HG02852 (cell line): ENCODE results near the gene DHTKD1.
"Not testable (repeated sequence)": the region's sequence is repeated elsewhere in the genome, so short reads cannot be mapped to it uniquely, and the experiment has no call there.

Source experiments
- ATAC-seq: cut with Tn5 transposase; IDR thresholded peaks from one replicate; pipeline ENCODE4 v1.9.1; 2021; ENCODE audit warnings: mild to moderate bottlenecking, moderate library complexity; ENCODE audit not compliant: unreplicated experiment

Gene DHTKD1

GRCh38 chr10:12062754-12063482 lies 5.8 kb upstream of the DHTKD1 start:
- ATAC-seq, result no peak

GRCh38 chr10:12063483-12063818 lies 5.3 kb upstream of the DHTKD1 start:
- ATAC-seq, result no peak

GRCh38 chr10:12067336-12067735 lies 1.4 kb upstream of the DHTKD1 start:
- no peak for ATAC-seq

- ATAC-seq, result not testable (repeated sequence)
These were observed 2.7 kb downstream of the DHTKD1 start for GRCh38 chr10:12071441-12071840.

GRCh38 chr10:12073526-12073925 lies 4.8 kb downstream of the DHTKD1 start:
- ATAC-seq, result no peak

GRCh38 chr10:12077580-12078180 lies 8.9 kb downstream of the DHTKD1 start:
- ATAC-seq, result no peak

GRCh38 chr10:12081470-12081869 lies 12.7 kb downstream of the DHTKD1 start:
- ATAC-seq, result no peak

GRCh38 chr10:12081879-12082557 lies 13.3 kb downstream of the DHTKD1 start:
- ATAC-seq, result no peak

GRCh38 chr10:12088919-12089318 lies 20.2 kb downstream of the DHTKD1 start:
- no peak for ATAC-seq

GRCh38 chr10:12091421-12091820 lies 22.7 kb downstream of the DHTKD1 start:
- no peak for ATAC-seq

GRCh38 chr10:12097361-12097760 lies 28.6 kb downstream of the DHTKD1 start:
- not testable (repeated sequence) for ATAC-seq

- ATAC-seq, result no peak
These were observed 29.0 kb downstream of the DHTKD1 start for GRCh38 chr10:12097791-12098190.

- ATAC-seq, result no peak
These were observed 30.2 kb downstream of the DHTKD1 start for GRCh38 chr10:12098966-12099365.

GRCh38 chr10:12103802-12104201 lies 35.0 kb downstream of the DHTKD1 start:
- no peak for ATAC-seq

- no peak for ATAC-seq
These were observed 39.0 kb downstream of the DHTKD1 start for GRCh38 chr10:12107781-12108180.

- ATAC-seq, result no peak
These were observed 40.5 kb downstream of the DHTKD1 start for GRCh38 chr10:12109286-12109685.

GRCh38 chr10:12111528-12111927 lies 42.8 kb downstream of the DHTKD1 start:
- ATAC-seq, result no peak

- no peak for ATAC-seq
These were observed 44.9 kb downstream of the DHTKD1 start for GRCh38 chr10:12113627-12114026.

GRCh38 chr10:12121673-12122072 lies 52.9 kb downstream of the DHTKD1 start:
- ATAC-seq, result no peak

- ATAC-seq, result peak; percentile 88
These were observed 60.7 kb downstream of the DHTKD1 start, which contains the start of gene SEC61A2 for GRCh38 chr10:12129222-12130111. Gene SEC61A2 (plus strand): TSS chr10:12129677. CDS start chr10:12129788, 111 bp downstream.

- no peak for ATAC-seq
These were observed 61.6 kb downstream of the DHTKD1 start for GRCh38 chr10:12130237-12130872.
